Activated CD4-positive, alpha-beta T cell treated with anti-CD3 and anti-CD28 coated beads, Interleukin-2, amount 50 U/mL, for 4 hours (primary cell): ENCODE data around the gene VIL1.

Experiments
- DNase-seq, 2 experiments: peaks; one replicate each; pipeline ENCODE4 v3.0.0-alpha.2; 2020

VIL1 gene

GRCh38 chr2:218445602-218446001 is 26.7 kb downstream of the VIL1 start:
- no peak for DNase-seq

DNA sequence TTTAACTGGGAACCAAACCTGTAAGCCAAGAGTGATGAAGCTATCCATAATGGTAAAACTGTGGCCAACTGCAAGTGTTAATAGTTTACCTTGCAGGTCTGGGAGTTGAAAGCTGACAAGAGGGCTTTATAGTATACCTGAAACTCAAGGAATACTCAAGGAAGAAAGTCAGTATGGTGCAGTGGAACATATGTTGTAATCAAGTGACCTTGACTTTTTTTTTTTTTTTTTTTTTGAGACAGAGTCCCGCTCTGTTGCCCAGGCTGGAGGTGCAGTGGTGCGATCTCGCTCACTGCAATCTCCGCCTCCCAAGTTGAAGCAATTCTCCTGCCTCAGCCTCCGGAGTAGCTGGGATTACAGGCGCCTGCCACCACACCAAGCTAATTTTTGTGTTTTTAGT is 27.6 kb downstream of the VIL1 start:
- no peak for DNase-seq

DNA sequence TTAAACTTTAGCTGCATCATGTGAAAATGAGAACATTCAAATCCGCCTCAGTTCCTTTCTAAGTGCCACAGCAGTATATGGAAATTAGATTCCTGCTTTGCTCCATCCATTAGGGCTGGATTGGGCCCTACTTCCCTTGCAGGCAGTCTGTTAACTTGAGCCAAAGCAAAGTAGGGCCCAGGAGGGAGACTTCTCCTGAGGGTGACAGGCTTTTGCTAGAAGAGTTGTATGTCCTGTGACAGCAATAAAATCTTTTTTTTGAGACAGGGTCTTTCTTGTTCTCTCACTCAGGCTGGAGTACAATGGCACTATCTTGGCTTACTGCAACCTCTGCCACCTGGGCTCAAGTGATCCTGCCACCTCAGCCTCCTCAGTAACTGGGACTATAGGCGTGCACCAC is 28.1 kb downstream of the VIL1 start:
- DNase-seq = no peak

- no peak for DNase-seq
These were observed 30.0 kb downstream of the VIL1 start for GRCh38 chr2:218448934-218449333.

DNA sequence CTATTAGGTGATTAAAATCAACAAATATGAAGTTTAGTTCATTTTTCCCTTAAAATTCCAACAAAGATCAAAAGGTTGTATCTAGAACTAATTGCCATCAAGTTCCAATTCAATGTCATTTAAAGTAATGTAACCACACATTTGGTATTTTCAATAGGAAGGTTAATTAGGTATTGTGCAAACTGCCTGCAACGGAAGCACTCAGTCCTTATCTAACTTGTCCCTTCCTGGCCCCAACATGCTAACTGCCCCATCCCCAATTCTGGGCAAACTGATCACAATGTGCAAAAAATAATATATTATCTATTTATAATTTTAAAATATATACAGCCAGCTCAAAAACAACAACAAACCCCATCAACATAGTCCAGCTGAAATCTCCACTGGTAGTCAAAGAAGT is 33.2 kb downstream of the VIL1 start:
- DNase-seq = no peak

DNA sequence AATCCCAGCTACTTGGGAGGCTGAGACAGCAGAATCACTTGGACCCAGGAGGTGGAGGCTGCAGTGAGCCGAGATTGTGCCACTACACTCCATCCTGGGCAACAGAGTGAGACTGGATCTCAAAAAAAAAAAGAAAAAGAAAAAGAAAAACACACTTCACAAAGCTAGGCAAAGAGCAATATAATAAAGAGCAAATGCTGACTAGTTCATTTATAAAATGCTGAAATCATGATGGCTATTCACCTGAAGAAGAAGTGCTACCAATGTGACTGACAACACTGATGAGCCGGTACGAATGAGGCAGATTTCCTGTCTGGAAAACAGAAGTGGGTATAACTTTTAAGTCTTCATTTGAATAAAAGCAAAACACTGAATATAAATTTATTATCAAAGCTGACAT is 37.9 kb downstream of the VIL1 start:
- no peak for DNase-seq

GRCh38 chr2:218458598-218458997 is 39.7 kb downstream of the VIL1 start:
- DNase-seq = no peak

GRCh38 chr2:218465987-218466633 is 47.2 kb downstream of the VIL1 start:
- DNase-seq = no peak

GRCh38 chr2:218470448-218470847 is 51.5 kb downstream of the VIL1 start:
- no peak for DNase-seq

DNA sequence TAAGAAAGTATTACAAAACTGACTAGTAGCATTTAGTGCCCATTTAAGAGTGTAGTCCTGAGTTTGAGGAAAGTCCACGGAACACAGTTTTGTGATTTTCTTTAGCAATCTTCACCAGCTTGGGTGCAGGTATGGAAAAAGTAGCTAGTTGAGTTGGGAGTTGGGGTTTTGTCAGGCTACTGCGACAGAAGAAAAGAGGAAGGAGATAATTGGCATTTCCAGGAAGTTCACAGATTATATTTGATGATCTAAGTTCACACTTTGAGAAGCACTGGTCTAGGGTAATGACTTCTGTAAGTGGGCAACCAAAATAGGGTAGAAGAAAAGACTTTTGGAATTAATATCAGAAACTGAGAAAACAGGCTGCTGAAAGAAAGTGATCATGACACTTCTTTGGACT is 52.1 kb downstream of the VIL1 start:
- DNase-seq = no peak

GRCh38 chr2:218471982-218472381 is 53.1 kb downstream of the VIL1 start:
- DNase-seq = no peak

DNA sequence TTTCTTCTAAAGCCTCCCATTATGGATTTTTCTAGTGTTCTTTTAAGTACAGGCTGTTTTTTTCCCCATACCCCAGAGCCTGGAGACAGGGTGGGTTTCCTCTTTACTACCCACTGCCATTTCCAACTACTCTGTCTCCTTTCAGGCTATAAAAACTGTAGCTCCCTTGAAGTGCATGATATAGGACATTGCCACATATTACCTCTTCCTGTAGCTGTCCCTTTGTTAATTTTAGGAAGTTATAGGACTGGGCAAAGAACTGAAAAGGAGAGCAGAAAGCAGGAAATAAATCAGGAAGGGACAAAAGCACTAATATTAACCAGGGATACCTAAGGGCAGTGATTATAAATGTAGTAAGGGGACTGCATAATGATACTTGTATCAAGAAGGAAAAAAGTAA is 54.1 kb downstream of the VIL1 start:
- no peak for DNase-seq

DNA sequence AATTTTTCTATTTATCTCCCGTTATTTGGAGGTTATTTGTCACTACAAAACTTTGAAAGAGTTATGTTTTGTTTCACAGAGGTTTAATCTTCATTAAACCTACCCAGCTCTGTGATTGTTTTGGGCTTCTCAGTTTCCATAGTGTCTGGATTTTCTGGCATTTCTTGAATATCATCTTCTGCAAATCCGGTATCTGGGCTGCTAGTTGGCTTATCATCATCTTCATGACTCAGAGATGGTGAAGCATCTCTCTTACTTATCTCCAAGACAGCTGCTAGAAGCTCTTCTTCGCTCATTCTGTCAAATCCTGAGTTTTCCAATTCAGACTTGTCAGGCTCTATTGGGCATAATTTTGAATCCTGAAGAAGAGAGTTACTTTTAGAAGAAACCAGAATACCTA is 55.6 kb downstream of the VIL1 start:
- DNase-seq = no peak

- no peak for DNase-seq
These were observed 57.8 kb downstream of the VIL1 start for GRCh38 chr2:218476676-218477075.

DNA sequence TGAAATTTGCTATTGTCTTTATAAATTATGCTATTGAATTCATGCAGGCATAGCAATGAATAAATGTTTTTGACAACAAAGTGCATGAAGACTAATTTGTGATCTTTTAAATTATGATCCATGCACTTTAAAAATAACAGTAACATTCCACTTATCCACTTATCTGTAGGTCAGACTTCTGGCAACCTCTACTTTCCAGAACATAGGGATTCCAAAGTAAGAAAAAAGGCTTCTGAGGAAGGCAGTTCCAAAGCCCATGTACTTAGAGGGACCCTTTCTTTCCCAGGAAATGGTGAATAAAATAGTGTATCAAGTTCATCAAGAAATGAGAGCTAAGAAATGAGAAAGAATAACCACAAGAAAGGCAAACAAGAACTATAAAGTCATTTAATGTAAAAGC is 58.3 kb downstream of the VIL1 start:
- no peak for DNase-seq

GRCh38 chr2:218478544-218478943 is 59.6 kb downstream of the VIL1 start:
- DNase-seq = no peak

GRCh38 chr2:218479595-218479994 is 60.7 kb downstream of the VIL1 start:
- DNase-seq = no peak

DNA sequence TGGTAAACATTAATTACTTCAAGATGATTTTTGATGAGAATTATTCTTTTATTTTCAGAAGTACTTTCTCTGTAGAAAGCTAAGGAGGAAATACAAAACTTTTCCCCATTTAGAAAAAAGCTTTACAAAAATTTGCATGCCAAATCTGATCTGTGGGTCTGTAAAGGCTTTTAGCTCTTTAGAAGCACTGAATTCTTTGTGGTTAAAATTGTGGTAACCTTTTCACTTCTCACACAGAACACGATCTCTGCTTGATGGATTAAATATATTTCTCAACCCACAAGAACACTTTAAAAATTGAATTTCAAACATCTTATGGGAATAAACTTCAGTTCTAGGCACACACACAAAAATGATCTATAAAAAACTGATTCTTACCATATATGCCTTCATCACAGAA is 63.7 kb downstream of the VIL1 start:
- DNase-seq = no peak

DNA sequence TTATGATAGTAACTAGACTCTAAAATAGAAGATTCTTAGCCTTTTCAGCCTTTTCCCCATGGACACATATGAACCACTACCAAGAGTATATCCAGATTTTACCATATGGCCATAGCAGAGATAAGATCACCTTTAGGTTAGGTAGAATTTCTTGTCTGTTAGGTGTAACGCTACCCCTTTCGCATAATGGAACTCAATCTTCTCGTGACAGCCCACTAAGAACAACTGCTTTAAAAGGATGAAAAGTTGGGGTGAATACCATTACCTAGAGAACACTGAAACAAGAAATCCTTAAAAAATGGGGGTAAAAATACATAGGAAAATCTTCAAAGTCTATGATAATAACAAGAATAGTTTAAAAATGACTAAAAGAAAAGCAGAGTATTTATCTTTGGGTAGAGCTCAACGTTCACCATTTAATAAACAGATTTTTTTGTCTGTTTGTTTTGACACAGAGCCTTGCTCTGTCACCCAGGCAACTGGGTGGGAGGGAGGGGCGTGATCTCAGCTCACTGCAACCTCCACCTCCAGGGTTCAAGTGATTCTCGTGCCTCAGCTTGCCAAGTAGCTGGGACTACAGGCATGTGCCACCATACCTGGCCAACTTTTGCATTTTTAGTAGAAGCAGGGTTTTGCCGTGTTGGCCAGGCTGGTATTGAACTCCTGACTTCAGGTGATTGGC is 67.2 kb downstream of the VIL1 start:
- DNase-seq = no peak

DNA sequence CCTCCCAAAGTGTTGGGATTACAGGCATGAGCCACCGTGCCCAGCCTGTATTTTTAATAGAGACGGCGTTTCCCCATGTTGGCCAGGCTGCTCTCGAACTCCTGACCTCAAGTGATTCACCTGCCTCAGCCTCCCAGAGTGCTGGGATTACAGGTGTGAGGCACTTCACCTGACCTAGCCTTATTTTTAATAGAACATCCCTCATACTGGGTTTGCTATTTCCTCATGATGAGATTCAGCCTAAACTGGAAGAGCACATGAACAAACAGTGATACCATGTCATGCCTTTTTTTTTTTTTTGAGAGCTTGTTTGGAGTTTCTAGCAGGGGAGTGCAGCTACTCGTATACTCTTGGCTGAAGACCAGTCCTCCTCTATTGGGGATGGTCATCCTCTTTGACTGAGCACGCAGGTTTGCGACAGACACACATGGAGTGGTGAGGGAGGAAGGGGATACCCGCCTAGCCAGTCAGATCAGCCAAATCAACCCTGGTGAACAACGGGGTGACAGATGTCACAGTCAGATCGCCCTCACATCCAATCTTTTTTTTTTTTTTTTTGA is 81.7 kb downstream of the VIL1 start:
- no peak for DNase-seq

- no peak for DNase-seq
These were observed 82.7 kb downstream of the VIL1 start for GRCh38 chr2:218501665-218502064.
